NT2/D1 (cell line): ENCODE data around the gene PRSS1.
"Not testable (repeated sequence)": the region's sequence is repeated elsewhere in the genome, so short reads cannot be mapped to it uniquely, and the experiment has no call there.

Experiments
- DNase-seq: peaks from one replicate; pipeline ENCODE4 v3.0.0-alpha.2; 2011; ENCODE audit warnings: low read depth, low spot score
- H3K27me3 ChIP-seq: 2 replicates; pipeline ENCODE4 v1.6.0; 2011; ENCODE audit warnings: mild to moderate bottlenecking; ENCODE audit not compliant: insufficient read length, insufficient read depth
- H3K36me3 ChIP-seq: 2 replicates; pipeline ENCODE4 v1.6.1; 2011; ENCODE audit warnings: mild to moderate bottlenecking, low read length, mixed read lengths; ENCODE audit not compliant: insufficient read depth, insufficient read length
- H3K4me1 ChIP-seq: 2 replicates; pipeline ENCODE4 v1.5.1; 2011; ENCODE audit not compliant: insufficient read depth, insufficient read length
- H3K4me3 ChIP-seq: 2 replicates; pipeline ENCODE4 v1.5.1; 2011; ENCODE audit warnings: low read depth; ENCODE audit not compliant: insufficient read length
- H3K9ac ChIP-seq: 2 replicates; pipeline ENCODE4 v1.6.0; 2011; ENCODE audit warnings: low read depth; ENCODE audit not compliant: insufficient read length
- H3K9me3 ChIP-seq: 2 replicates; pipeline ENCODE4 v1.5.1; 2011; ENCODE audit warnings: mild to moderate bottlenecking, low read length; ENCODE audit not compliant: insufficient read depth
- SUZ12 ChIP-seq: IDR thresholded peaks from 2 replicates; pipeline ENCODE4 v1.6.1; 2011; ENCODE audit not compliant: insufficient read length, insufficient read depth; ENCODE audit errors: extremely low read depth
- YY1 ChIP-seq: IDR thresholded peaks from 2 replicates; pipeline ENCODE4 v1.6.1; 2011; ENCODE audit not compliant: insufficient read length, insufficient read depth
- ZNF274 ChIP-seq: IDR thresholded peaks from 2 replicates; pipeline ENCODE4 v1.6.1; 2011; ENCODE audit warnings: mild to moderate bottlenecking, low read depth, low read length

PRSS1 gene

DNA sequence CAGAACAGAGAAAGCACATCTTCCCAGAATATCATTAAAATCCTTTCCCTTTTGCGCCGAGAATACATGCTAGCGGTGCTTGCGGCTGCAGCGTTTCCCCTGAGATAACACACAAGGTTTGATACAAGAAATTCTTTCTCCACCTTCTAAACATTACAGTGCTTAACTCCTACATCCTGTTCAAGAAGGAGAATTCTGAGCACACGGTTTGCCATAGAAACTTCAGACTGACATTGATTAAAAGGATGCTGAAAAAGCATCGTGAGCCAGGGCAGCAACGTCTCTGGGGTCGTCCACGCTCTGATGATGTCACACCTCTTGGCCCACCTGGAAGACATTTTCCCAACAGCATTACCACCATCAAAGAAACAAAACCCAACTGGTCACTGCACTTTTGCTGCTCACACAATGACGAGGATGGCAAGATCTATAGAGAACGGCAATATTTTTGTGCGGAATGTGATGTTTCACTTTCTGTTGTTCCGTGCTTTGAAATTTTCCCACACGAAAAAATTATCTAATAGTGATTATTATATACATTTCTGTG lies 27.0 kb upstream of the PRSS1 start:
- Histone ChIP-seq H3K9me3 (no peaks in the 10 kb centered on the region), H3K36me3 (no peaks in the 10 kb centered on the region), H3K4me1 (no peaks in the 10 kb centered on the region), H3K27me3 (no peaks in the 10 kb centered on the region), H3K4me3 (no peak overlapping the region), H3K9ac (no peak overlapping the region)
- TF ChIP-seq SUZ12, result no peak
- no peak for TF ChIP-seq YY1
- TF ChIP-seq ZNF274, result no peak
- no peak for DNase-seq

DNA sequence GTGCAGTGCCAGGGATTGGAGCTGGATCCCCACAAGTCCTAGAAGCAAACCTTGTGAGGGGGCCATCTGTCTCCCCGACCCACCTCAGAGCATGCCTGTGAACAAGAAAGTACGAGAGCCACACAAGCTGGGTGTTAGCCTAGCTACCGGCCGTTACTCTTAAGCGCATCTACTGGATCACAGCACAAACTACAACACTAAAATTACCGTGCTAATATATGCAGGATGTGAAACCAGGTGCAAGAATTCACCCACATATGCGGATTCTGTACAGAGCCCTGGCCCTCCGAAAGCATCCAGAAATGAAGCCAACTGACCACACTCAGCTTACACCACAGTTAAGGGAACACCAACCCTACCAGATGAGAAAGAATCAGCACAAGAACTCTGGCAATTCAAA lies 16.0 kb upstream of the PRSS1 start:
- Histone ChIP-seq H3K27me3 (no peaks in the 10 kb centered on the region), H3K4me3 (no peak overlapping the region), H3K36me3 (no peaks in the 10 kb centered on the region), H3K9me3 (0 out of 2 replicates have a peak, but pooled peaks cover 5% of the 10 kb centered on the region), H3K9ac (no peak overlapping the region), H3K4me1 (no peaks in the 10 kb centered on the region)
- DNase-seq, result no peak
- no peak for TF ChIP-seq YY1
- TF ChIP-seq ZNF274, result no peak
- no peak for TF ChIP-seq SUZ12

DNA sequence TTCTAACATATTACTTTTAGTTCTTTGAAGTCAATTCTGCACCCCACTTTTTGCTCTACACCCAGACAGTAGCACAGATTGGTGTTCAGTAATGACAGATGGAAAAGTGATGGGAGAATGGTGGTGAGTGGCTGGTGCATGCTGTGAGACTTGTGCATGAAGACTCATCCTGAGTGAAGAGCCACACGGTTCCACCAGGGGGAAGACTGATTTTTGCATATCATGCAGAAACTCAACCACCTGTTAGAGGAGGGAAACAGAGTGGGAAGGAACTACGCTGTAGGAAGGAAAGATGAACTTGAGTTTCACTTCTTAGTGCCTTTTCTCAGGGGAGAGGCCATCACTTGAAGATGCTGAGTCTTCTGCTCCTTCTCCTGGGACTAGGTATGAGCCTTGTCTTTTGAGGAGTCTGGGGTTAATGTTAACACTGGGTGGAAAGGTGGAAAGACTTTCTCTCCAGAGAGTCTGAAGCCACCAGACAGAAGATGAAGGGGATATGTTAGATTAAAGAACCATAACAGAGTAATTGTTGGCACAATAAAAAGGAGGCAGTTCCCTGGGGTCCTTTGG lies 9.3 kb upstream of the PRSS1 start:
- DNase-seq, result no peak
- Histone ChIP-seq H3K9me3 (0 out of 2 replicates have a peak, but pooled peaks cover 2% of the 10 kb centered on the region), H3K27me3 (no peaks in the 10 kb centered on the region), H3K4me1 (no peaks in the 10 kb centered on the region), H3K4me3 (no peak overlapping the region), H3K36me3 (no peaks in the 10 kb centered on the region), H3K9ac (no peak overlapping the region)
- TF ChIP-seq YY1 (no peak), ZNF274 (no peak), SUZ12 (no peak)

DNA sequence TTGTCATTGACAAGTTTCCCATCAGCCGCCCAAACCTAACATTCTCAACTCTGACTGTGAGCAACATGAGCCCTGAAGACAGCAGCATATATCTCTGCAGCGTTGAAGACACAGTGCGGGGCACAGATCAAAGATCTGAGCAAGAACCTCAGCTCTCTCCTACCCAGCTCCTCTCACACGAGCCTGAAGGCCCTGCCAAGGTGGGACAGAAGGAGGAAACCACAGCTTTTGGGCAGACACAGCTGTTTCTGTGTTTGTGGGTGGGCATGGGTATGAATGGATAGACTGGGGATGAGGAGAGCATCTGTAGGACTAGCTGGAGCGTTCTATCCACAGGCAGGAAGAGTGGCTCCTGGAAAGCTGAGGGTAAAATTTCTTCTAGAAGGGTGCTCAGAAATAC lies 8.5 kb upstream of the PRSS1 start:
- TF ChIP-seq ZNF274 (no peak), YY1 (no peak), SUZ12 (no peak)
- no peaks in the 10 kb centered on the region for H3K27me3 ChIP-seq

DNA sequence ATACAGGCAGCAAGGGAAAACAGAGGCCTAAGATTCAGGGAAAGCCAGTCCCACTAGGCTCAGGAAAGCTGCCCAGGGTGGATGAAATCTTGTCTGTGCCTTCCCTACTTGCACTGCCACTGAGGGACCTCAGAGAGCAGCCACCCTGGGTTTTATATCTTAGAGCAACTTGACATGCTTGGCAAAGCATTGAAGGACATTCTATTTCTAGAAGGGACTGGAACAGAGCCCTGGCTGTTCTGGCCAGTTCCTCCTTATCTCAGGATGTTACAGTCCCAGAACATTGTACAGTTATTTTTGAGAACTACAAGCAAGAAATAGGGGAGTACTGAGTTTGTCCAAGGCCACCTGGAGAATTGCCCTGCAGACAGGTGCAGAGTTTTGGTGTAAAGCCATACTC lies 7.3 kb upstream of the PRSS1 start:
- not testable (repeated sequence) for H3K27me3 ChIP-seq, H3K36me3 ChIP-seq, H3K4me1 ChIP-seq

More for the DNA sequence above, 8.5 kb upstream of the PRSS1 start:
- H3K9ac ChIP-seq, result no peak overlapping the region
- H3K36me3 ChIP-seq, result no peaks in the 10 kb centered on the region
- H3K4me3 ChIP-seq, result no peak overlapping the region
- no peaks in the 10 kb centered on the region for H3K9me3 ChIP-seq
- no peak for DNase-seq
- no peaks in the 10 kb centered on the region for H3K4me1 ChIP-seq

DNA sequence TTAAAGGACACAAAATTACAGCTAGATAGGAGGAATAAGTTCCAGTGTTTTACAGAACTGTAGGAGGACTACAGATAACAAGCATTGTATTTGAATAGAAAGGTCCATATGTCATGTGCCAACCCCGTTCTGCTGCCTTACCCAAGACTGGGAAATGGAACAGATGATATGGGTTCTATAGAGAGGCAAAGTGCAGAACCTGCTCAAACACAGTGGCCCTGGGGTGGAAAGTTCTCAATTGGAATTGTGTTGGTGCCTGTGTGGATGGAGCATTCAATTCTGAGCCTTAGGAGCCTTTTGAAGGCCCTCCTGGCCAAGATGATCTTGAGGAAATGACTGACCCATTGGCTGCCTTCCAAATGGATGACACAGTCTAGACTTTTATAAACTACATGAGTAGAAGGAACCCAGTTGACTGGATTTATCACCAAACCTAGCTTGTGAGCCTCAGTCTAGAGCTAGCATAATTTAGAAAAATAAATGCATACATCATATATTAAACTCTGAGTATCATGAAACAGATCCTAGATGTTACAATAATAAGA lies 4.1 kb upstream of the PRSS1 start:
- H3K27me3 ChIP-seq, result no peaks in the 10 kb centered on the region
- no peak for TF ChIP-seq ZNF274
- TF ChIP-seq SUZ12, result no peak
- TF ChIP-seq YY1, result no peak
- DNase-seq, result no peak

More for the DNA sequence above, 7.3 kb upstream of the PRSS1 start:
- H3K9ac ChIP-seq, H3K9me3 ChIP-seq, H3K4me3 ChIP-seq, DNase-seq: not testable (repeated sequence)

DNA sequence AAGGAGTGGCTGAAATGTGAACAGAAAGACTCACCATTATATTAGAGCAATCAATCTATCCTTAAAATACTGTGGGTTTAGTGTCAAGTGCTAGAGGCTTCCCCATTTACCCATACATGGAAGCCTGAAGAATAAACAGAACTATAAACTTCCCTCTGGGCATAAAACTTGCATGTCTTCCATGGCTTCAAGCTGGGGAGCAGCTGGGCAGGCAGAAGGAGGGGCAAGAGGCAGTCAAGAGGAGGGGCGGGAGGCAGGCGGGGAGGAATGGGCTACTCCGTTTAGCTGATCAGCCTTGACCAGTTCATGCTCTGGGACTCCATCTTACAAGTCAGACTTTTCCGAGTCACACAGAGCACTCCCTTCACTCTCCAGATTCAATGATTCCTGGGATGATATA lies 3.5 kb upstream of the PRSS1 start:
- no peak overlapping the region for H3K9ac ChIP-seq
- DNase-seq, result no peak
- TF ChIP-seq YY1, result no peak
- TF ChIP-seq SUZ12, result no peak
- TF ChIP-seq ZNF274, result no peak
- H3K36me3 ChIP-seq, result no peaks in the 10 kb centered on the region
- H3K27me3 ChIP-seq, result no peaks in the 10 kb centered on the region
- H3K4me3 ChIP-seq, result no peak overlapping the region
- H3K4me1 ChIP-seq, result no peaks in the 10 kb centered on the region
- H3K9me3 ChIP-seq, result no peaks in the 10 kb centered on the region

More for the DNA sequence above, 4.1 kb upstream of the PRSS1 start:
- Histone ChIP-seq H3K4me1 (no peaks in the 10 kb centered on the region), H3K4me3 (no peak overlapping the region), H3K36me3 (no peaks in the 10 kb centered on the region), H3K9ac (no peak overlapping the region), H3K9me3 (no peaks in the 10 kb centered on the region)
